Measurements from ENCODE around the gene R3HDM4. TPM values are rescaled to one million over a fixed set of nuclear protein-coding genes. Genes with fewer than 3 reads are reported as not detected.

R3HDM4 gene
- total and polyA plus RNA-seq, 9 of the 15 experiments (the other 6 are each of a cell fraction or from before 2014, with no cell fraction given): 3.2 to 154 (median 59.0) TPM

DNA sequence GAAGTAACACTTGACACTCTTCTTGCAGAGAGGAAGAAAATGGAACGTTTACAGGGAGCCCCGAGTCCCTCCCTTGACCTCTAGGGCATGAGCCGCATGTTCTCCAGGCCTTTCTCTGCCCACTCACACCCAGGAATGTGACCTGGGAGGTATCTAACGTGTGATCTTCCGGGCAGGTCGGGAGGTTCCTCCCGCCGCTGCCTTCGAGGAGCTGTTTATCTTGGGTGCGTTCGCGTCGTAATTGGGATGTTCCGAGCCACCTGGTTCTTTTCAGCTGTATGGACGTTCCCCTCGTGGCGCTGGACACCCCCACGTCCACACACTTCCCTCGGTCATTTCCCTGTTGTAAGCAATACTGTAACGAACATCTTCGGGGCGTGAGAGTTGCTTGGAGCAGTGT lies 26.4 kb upstream of the R3HDM4 start:
- Histone ChIP-seq H3K27me3 (ENCODE audit: control insufficient read depth in 2 of 2, insufficient read depth in 2 of 2, low read length in 2 of 2) (no peaks in the 10 kb centered on the region), H3K4me1 (replicated peaks in 1 of 2; ENCODE audit: control insufficient read depth in 2 of 2, insufficient read depth in 2 of 2, low read length in 2 of 2) (peaks cover 10 to 59% of the 10 kb centered on the region in 2 experiments), H3K4me3 (no peak overlapping the region), H3K9me1 (ENCODE audit: control insufficient read depth, insufficient read depth, low read length) (peaks cover 10% of the 10 kb centered on the region), H3K79me2 (ENCODE audit: control insufficient read depth, insufficient read depth, low read length) (peaks cover 83% of the 10 kb centered on the region), H3K9ac (ENCODE audit: insufficient read depth in 1 of 2, low read depth in 2 of 2, low read length in 2 of 2) (peak overlapping the region in 1 of 2 experiments; percentile 24; a peak in 1 of 4 replicates), H4K20me1 (replicated peaks; ENCODE audit: control insufficient read depth, insufficient read depth, low read length) (peaks cover 14% of the 10 kb centered on the region), H3K9me3 (replicated peaks; ENCODE audit: control insufficient read depth, insufficient read depth, low read depth, low read length) (no peaks in the 10 kb centered on the region), H3K27ac (ENCODE audit: extremely low read depth, low read depth, low read length) (no peak overlapping the region), H3K4me2 (ENCODE audit: insufficient read depth, low read length) (no peak overlapping the region), H3K36me3 (ENCODE audit: control insufficient read depth, insufficient read depth, low read length) (peaks cover 74% of the 10 kb centered on the region; the same call in 2 of the 3 replicates), H2AFZ (ENCODE audit: low read depth, low read length) (no peak overlapping the region)
- DNase-seq (ENCODE audit: extremely low read depth in 1 of 4, low spot score in 3 of 4) (peak in 1 of 4 experiments; percentile 42), ATAC-seq (no peak), FAIRE-seq (peak; percentile 66)
- BruUV-seq (replicated peaks): no TSS peak
- CTCF ChIA-PET (ENCODE audit: low intra/inter-chr PET ratio): no interaction called here
- intact Hi-C loops (cut with micrococcal nuclease) (no loop called here), in situ Hi-C loops (cut with MboI) (no loop called here)
- POLR2A ChIA-PET: interaction anchor here (0.6 to 1.8 kb wide), 8 partner anchors 10 to 88 kb away, joined by 3 to 4 read pairs (median 4); partner anchors contain the start of gene RNU6-2
- WGBS (ENCODE audit: insufficient coverage, low coverage, missing lambda C conversion rate): 47% methylated on average over 22 of the region's 22 CpGs
- no peak for TF ChIP-seq LCOR (CRISPR knock-in tag; IDR thresholded peaks at IDR 0.05)
- no peak for TF ChIP-seq MAFF (IDR thresholded peaks at IDR 0.05; ENCODE audit: low read length)
- TF ChIP-seq, protein P1, sequence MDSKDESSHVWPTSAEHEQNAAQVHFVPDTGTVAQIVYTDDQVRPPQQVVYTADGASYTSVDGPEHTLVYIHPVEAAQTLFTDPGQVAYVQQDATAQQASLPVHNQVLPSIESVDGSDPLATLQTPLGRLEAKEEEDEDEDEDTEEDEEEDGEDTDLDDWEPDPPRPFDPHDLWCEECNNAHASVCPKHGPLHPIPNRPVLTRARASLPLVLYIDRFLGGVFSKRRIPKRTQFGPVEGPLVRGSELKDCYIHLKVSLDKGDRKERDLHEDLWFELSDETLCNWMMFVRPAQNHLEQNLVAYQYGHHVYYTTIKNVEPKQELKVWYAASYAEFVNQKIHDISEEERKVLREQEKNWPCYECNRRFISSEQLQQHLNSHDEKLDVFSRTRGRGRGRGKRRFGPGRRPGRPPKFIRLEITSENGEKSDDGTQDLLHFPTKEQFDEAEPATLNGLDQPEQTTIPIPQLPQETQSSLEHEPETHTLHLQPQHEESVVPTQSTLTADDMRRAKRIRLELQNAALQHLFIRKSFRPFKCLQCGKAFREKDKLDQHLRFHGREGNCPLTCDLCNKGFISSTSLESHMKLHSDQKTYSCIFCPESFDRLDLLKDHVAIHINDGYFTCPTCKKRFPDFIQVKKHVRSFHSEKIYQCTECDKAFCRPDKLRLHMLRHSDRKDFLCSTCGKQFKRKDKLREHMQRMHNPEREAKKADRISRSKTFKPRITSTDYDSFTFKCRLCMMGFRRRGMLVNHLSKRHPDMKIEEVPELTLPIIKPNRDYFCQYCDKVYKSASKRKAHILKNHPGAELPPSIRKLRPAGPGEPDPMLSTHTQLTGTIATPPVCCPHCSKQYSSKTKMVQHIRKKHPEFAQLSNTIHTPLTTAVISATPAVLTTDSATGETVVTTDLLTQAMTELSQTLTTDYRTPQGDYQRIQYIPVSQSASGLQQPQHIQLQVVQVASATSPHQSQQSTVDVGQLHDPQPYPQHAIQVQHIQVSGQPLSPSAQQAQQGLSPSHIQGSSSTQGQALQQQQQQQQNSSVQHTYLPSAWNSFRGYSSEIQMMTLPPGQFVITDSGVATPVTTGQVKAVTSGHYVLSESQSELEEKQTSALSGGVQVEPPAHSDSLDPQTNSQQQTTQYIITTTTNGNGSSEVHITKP (IDR thresholded peaks at IDR 0.05; ENCODE audit: partially characterized antibody): peak; percentile 12
- peak; percentile 62; the same call in 1 of the 2 replicates for TF ChIP-seq CXXC5 (CRISPR knock-in tag; IDR thresholded peaks at IDR 0.05)
- TF ChIP-seq CBX3 (IDR thresholded peaks at IDR 0.05; ENCODE audit: borderline replicate concordance in 1 of 2, low read length in 2 of 2): 0 out of 3 replicates have a peak, but pooled peaks of 1 of the 2 experiments have one; percentile 25
- TF ChIP-seq TBP (optimal IDR thresholded peaks at IDR 0.05; ENCODE audit: low read depth, low read length): peak; percentile 10
- TF ChIP-seq, protein P2, sequence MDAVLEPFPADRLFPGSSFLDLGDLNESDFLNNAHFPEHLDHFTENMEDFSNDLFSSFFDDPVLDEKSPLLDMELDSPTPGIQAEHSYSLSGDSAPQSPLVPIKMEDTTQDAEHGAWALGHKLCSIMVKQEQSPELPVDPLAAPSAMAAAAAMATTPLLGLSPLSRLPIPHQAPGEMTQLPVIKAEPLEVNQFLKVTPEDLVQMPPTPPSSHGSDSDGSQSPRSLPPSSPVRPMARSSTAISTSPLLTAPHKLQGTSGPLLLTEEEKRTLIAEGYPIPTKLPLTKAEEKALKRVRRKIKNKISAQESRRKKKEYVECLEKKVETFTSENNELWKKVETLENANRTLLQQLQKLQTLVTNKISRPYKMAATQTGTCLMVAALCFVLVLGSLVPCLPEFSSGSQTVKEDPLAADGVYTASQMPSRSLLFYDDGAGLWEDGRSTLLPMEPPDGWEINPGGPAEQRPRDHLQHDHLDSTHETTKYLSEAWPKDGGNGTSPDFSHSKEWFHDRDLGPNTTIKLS (IDR thresholded peaks at IDR 0.05; ENCODE audit: borderline replicate concordance, low read depth): no peak
- TF ChIP-seq L3MBTL2 (IDR thresholded peaks at IDR 0.05): peak; percentile 73
- TF ChIP-seq, protein P3, sequence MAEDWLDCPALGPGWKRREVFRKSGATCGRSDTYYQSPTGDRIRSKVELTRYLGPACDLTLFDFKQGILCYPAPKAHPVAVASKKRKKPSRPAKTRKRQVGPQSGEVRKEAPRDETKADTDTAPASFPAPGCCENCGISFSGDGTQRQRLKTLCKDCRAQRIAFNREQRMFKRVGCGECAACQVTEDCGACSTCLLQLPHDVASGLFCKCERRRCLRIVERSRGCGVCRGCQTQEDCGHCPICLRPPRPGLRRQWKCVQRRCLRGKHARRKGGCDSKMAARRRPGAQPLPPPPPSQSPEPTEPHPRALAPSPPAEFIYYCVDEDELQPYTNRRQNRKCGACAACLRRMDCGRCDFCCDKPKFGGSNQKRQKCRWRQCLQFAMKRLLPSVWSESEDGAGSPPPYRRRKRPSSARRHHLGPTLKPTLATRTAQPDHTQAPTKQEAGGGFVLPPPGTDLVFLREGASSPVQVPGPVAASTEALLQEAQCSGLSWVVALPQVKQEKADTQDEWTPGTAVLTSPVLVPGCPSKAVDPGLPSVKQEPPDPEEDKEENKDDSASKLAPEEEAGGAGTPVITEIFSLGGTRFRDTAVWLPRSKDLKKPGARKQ (CRISPR knock-in tag; IDR thresholded peaks at IDR 0.05): 0 out of 2 replicates have a peak, but pooled peaks have one; percentile 24
- TF ChIP-seq, protein P4, sequence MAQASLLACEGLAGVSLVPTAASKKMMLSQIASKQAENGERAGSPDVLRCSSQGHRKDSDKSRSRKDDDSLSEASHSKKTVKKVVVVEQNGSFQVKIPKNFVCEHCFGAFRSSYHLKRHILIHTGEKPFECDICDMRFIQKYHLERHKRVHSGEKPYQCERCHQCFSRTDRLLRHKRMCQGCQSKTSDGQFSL (CRISPR knock-in tag; IDR thresholded peaks at IDR 0.05): peak; percentile 60; the same call in 1 of the 2 replicates
- TF ChIP-seq, protein P4 (tag; IDR thresholded peaks at IDR 0.05): no peak
- peak; percentile 22 for TF ChIP-seq HNRNPLL (IDR thresholded peaks at IDR 0.05; ENCODE audit: low read depth, low read length, poor library complexity, severe bottlenecking)
- no peak for TF ChIP-seq ZNF140 (CRISPR knock-in tag; IDR thresholded peaks at IDR 0.05)

Data from K562 (cell line).